Prostate gland (tissue), 2 donors: Measurements from ENCODE around the gene CES1. TPM values are rescaled to one million over a fixed set of nuclear protein-coding genes. Genes with fewer than 3 reads are reported as not detected.
"Not testable (repeated sequence)": the region's sequence is repeated elsewhere in the genome, so short reads cannot be mapped to it uniquely, and the experiment has no call there.

ENCODE experiments used
- DNase-seq: peaks from one replicate; pipeline ENCODE4 v3.0.0-alpha.2; 2019; ENCODE audit warnings: low spot score
- H3K27ac ChIP-seq, 2 donors: fragments of 200-600 bp; sonication (generic); 2 replicates each; pipeline ENCODE4 v1.5.1; 2017 to 2019
- H3K27me3 ChIP-seq: fragments of 200-600 bp; sonication (generic); replicated peaks from 2 replicates; pipeline ENCODE4 v1.5.1; 2019; ENCODE audit not compliant: insufficient read depth
- H3K36me3 ChIP-seq, 2 donors: fragments of 200-600 bp; sonication (generic); 1 replicate in 1 of 2; 2 replicates in 1 of 2; pipeline versions ENCODE4 v1.5.1 to v1.8.1; 2017 to 2019
- H3K4me1 ChIP-seq: fragments of 200-600 bp; sonication (generic); replicated peaks from 2 replicates; pipeline ENCODE4 v1.5.1; 2019
- H3K4me3 ChIP-seq, 2 donors: fragments of 200-600 bp; sonication (generic); 2 replicates each; pipeline ENCODE4 v1.5.1; 2017 to 2019
- H3K9me3 ChIP-seq: fragments of 200-600 bp; sonication (generic); 2 replicates; pipeline ENCODE4 v1.5.1; 2017
- POLR2A ChIP-seq: fragments of 450-650 bp; IDR thresholded peaks from one replicate; pipeline ENCODE4 v1.6.1; 2016; ENCODE audit warnings: antibody characterized with exemption, mild to moderate bottlenecking
- POLR2AphosphoS5 ChIP-seq: sonication (generic); formaldehyde crosslinking; IDR thresholded peaks from one replicate; pipeline ENCODE4 v1.6.1; 2017; ENCODE audit warnings: antibody characterized with exemption
- WGBS: methylation state at CpG from one replicate; pipeline ENCODE4 v1.1.5; 2018; 5-methylcytosine and 5-hydroxymethylcytosine counted together
- intact Hi-C: fragments of 100-400 bp; cut with DNase I; formaldehyde crosslinking; loops from one replicate; pipeline ENCODE4 v1.14.2; 2022
- total RNA-seq, 2 donors: library from RNA; depleted of rRNA; stranded (reverse); fragments of >200 nt; gene quantifications; one replicate each; pipeline ENCODE4 v1.1.0, GENCODE V29; 2016
- TF ChIP-seq, protein P1 (sequence below), 4 experiments: fragments of 200-600 bp in 2 of 4; fragments of 450-650 bp in 2 of 4; sonication (generic) in 2 of 4; IDR thresholded peaks; 1 replicate in 3 of 4; 2 replicates in 1 of 4; pipeline ENCODE4 v1.5.1; 2016 to 2019; ENCODE audit warnings: antibody characterized with exemption in 4 of 4, mild to moderate bottlenecking in 2 of 4, moderate library complexity in 2 of 4

The CES1 gene
- total RNA-seq, 2 donors from 2014 or later, result 16.0 to 18.7 TPM

DNA sequence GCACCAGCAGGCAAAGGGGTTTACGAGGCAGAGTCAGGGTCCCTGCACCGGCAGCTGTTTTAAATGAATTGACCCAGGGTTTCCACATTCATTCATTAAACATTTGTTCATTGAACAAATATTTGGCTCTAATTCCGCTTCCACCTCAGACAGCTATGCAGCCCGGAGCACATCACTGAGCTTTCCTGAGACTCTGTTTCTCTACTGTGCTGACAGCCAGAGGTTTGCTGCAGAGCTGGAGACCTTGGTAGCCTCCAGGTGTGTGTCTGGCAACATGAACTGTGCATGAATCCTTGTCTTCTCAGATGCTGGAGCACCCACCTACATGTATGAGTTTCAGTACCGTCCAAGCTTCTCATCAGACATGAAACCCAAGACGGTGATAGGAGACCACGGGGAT, 42.7 kb downstream of the CES1 start:
- H3K27ac ChIP-seq, H3K4me3 ChIP-seq, DNase-seq, H3K27me3 ChIP-seq, H3K36me3 ChIP-seq, H3K9me3 ChIP-seq, intact Hi-C loops, H3K4me1 ChIP-seq: not testable (repeated sequence)
- WGBS, result 22% methylated on average over 2 of the region's 7 CpGs

DNA sequence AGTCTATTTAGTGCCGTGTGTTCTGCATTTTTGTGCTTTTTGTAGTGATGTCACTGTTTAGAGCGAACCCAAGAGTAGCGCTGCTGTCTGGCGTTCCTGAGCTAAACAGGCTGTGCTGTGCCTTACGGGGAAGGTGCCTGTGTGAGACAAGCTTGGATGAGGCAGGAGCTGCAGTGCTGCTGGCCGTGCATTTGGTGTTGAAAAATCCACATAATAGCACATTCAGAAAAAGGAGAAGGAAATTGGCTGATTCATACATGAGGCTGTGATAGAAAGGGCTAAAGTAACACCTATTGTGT, 50.2 kb downstream of the CES1 start:
- H3K4me3 ChIP-seq, H3K27me3 ChIP-seq, DNase-seq, H3K27ac ChIP-seq, H3K36me3 ChIP-seq, intact Hi-C loops, H3K9me3 ChIP-seq, H3K4me1 ChIP-seq: not testable (repeated sequence)
- WGBS, result 20% methylated on average over 1 of the region's 6 CpGs

DNA sequence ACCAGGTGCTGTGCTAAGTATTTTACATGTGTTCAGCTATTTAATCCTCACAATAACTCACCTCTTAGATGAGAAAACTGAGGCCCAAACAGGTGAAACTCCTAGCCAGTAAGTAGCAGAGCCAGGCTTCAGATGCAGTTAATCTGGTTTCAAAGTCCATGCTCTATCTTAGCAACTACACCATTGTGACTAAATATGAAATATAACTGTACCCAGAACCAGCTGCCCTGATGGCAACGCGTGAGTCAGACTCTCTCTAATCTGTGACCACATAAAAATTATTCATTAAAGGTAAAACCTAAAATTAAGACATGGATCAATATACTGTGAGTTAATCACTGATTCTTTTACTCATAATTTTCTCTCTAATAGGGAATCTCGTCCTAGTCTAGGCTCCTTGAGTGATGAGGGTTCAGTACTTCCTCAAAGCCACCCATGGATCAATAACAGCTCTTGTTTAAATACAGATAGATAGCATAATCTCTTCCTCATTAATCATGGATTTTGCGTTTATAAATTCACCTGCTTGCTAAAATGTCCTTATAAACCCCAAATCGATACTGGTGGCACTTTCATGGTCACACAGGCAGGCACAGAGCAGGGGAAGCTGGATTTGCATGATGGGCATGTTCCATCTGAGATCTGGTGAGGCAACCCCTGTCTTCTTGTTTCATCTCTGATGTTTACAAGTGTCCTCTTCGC, 50.7 kb downstream of the CES1 start:
- H3K4me1 ChIP-seq, H3K4me3 ChIP-seq, H3K27ac ChIP-seq, H3K27me3 ChIP-seq, intact Hi-C loops, H3K36me3 ChIP-seq, H3K9me3 ChIP-seq, DNase-seq: not testable (repeated sequence)
- WGBS, result 64% methylated on average over 6 of the region's 6 CpGs

DNA sequence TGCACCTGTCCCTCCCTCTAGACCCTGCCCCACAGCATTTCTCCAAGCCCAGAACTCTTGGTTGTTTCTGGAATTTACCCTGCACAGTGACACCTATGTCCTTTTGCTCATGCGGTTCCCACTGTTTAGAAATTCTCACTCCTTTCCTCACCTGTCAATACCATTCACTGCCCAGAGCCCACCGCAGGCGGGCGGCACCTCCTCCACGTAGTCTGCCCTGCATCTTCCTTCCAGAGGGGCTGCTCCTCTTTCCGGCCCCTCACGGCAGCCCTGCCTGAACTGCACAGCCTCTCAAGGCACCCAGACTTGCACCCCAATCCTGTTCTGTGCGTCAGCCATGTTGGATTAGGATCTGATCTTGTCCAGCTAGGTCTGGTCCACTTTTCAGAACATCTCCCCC, 51.4 kb downstream of the CES1 start:
- H3K4me3 ChIP-seq, H3K9me3 ChIP-seq, H3K36me3 ChIP-seq, H3K27me3 ChIP-seq, intact Hi-C loops, H3K4me1 ChIP-seq, DNase-seq, H3K27ac ChIP-seq: not testable (repeated sequence)
- 95% methylated on average over 8 of the region's 8 CpGs for WGBS

DNA sequence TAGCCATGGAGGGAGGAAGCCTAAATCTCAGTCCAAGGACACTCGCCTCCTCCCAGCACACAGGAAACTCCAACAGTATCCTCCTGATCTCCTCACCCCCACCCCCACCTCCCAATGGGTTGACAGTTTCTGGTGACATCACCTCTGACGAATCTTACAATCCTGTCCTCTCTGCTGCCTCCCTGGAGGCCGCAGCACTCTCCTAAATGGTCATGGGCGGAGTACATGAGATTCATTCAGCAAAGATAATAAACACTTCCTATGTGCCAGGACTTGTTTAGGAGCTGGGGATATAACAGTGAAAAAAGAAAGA, 52.8 kb downstream of the CES1 start:
- H3K36me3 ChIP-seq, H3K4me1 ChIP-seq, intact Hi-C loops, H3K27ac ChIP-seq, DNase-seq, H3K4me3 ChIP-seq, H3K9me3 ChIP-seq, H3K27me3 ChIP-seq: not testable (repeated sequence)
- WGBS, result 70% methylated on average over 4 of the region's 4 CpGs

DNA sequence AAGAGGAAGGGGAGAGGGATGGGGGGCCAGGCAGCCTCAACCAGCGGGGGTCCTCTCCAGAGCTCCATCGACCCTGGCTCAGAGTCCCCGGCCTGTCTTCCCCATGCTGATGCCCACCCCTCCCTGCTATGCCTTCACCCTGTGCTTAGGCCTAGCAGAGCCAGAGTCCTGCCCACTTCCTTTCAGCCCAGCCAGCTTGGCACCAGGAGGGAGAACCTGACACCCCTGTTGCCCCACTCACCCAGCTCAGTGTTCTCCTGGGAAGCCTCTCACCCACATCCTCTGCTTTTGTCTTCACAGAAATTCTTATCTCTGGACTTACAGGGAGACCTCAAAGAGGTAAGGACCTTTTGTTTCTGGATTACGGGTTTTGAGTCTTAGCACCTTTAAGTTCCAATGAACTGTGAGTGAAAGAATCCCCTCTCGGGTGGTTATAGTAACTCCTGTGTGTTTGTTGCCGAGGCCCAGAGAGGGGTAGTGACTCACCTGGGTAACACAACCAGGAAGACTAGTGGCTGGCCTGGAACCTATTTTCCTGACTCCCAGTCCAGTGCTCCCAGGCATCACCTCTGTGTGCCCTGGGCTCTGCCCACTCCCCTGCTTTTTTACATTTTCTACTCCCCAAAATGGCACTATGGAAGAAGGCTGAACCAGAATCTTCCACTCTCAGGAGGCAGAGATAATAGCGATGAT, 53.3 kb downstream of the CES1 start:
- no peaks in the 10 kb centered on the region for H3K4me1 ChIP-seq
- H3K9me3 ChIP-seq, result no peaks in the 10 kb centered on the region
- H3K27ac ChIP-seq, result no peak overlapping the region
- no peaks in the 10 kb centered on the region for H3K27me3 ChIP-seq
- intact Hi-C loops, result no loop called here
- WGBS, result 67% methylated on average over 7 of the region's 7 CpGs
- TF ChIP-seq, protein P1, sequence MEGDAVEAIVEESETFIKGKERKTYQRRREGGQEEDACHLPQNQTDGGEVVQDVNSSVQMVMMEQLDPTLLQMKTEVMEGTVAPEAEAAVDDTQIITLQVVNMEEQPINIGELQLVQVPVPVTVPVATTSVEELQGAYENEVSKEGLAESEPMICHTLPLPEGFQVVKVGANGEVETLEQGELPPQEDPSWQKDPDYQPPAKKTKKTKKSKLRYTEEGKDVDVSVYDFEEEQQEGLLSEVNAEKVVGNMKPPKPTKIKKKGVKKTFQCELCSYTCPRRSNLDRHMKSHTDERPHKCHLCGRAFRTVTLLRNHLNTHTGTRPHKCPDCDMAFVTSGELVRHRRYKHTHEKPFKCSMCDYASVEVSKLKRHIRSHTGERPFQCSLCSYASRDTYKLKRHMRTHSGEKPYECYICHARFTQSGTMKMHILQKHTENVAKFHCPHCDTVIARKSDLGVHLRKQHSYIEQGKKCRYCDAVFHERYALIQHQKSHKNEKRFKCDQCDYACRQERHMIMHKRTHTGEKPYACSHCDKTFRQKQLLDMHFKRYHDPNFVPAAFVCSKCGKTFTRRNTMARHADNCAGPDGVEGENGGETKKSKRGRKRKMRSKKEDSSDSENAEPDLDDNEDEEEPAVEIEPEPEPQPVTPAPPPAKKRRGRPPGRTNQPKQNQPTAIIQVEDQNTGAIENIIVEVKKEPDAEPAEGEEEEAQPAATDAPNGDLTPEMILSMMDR (IDR thresholded peaks at IDR 0.05), result no peak
- TF ChIP-seq POLR2A (no peak), POLR2AphosphoS5 (no peak)
- DNase-seq, result no peak
- H3K4me3 ChIP-seq, result no peak overlapping the region
- no peaks in the 10 kb centered on the region for H3K36me3 ChIP-seq

DNA sequence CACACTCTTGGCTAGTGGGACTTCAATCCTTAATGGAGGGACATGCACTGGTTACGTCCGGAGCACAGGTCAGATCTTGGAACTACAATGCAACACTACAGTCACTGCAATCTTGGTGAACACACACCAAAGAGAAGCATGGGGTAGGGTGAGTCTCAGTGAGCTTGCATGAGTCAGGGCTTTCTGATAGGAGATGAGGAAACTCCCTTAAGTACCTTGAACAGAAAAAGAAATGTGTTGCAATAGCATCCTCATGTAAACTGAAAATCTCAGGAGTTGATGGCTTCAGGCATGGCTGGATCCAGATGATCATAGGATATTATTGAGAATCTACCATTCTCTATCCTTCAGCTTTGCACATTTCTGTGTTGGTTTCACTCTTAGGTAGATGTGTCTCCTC, 54.1 kb downstream of the CES1 start:
- H3K27ac ChIP-seq, result no peak overlapping the region
- intact Hi-C loops, result no loop called here
- no peaks in the 10 kb centered on the region for H3K27me3 ChIP-seq
- H3K36me3 ChIP-seq, result no peaks in the 10 kb centered on the region
- H3K9me3 ChIP-seq, result no peaks in the 10 kb centered on the region
- TF ChIP-seq POLR2AphosphoS5, result no peak
- no peak for TF ChIP-seq POLR2A
- TF ChIP-seq, protein P1 (IDR thresholded peaks at IDR 0.05), result no peak
- no peaks in the 10 kb centered on the region for H3K4me1 ChIP-seq
- H3K4me3 ChIP-seq, result no peak overlapping the region
- DNase-seq, result no peak
- 100% methylated on average over 2 of the region's 2 CpGs for WGBS
